Tibial artery (tissue), 4 donors: ENCODE data around the gene GPR143.

Source experiments
- DNase-seq, 2 donors: peaks; one replicate each; pipeline ENCODE4 v3.0.0-alpha.2; 2019
- H3K27ac ChIP-seq, 2 donors: fragments of 200-600 bp; sonication (generic) in 1 of 2; 1 replicate in 1 of 2; 2 replicates in 1 of 2; pipeline ENCODE4 v1.5.1; 2018 to 2019; ENCODE audit warnings: mild to moderate bottlenecking in 1 of 2
- H3K27me3 ChIP-seq, 2 donors: fragments of 200-600 bp; sonication (generic) in 1 of 2; one replicate each; pipeline versions ENCODE4 v1.5.1 to v1.6.0; 2016 to 2019
- H3K36me3 ChIP-seq, 3 donors: fragments of 200-600 bp; sonication (generic) in 2 of 3; one replicate each; pipeline ENCODE4 v1.5.1; 2016 to 2019; ENCODE audit warnings: mild to moderate bottlenecking in 2 of 3
- H3K4me1 ChIP-seq, 4 donors: fragments of 200-600 bp; sonication (generic) in 2 of 4; 1 replicate in 3 of 4; 2 replicates in 1 of 4; pipeline ENCODE4 v1.5.1; 2016 to 2019
- H3K4me3 ChIP-seq, 2 donors: fragments of 200-600 bp; sonication (generic) in 1 of 2; 1 replicate in 1 of 2; 2 replicates in 1 of 2; pipeline ENCODE4 v1.5.1; 2018 to 2019; ENCODE audit warnings: mild to moderate bottlenecking in 2 of 2
- H3K9me3 ChIP-seq, 3 donors: fragments of 200-600 bp; sonication (generic) in 1 of 3; one replicate each; pipeline ENCODE4 v1.5.1; 2016 to 2019
- CTCF ChIP-seq, 2 experiments: fragments of 200-600 bp in 1 of 2; fragments of 450-650 bp in 1 of 2; IDR thresholded peaks; one replicate each; pipeline ENCODE4 v1.5.1; 2017 to 2019; ENCODE audit warnings: antibody characterized with exemption in 2 of 2, mild to moderate bottlenecking in 1 of 2, moderate library complexity in 1 of 2
- intact Hi-C: fragments of 100-400 bp; cut with DNase I; formaldehyde crosslinking; loops from one replicate; pipeline ENCODE4 v1.15.0; 2023; ENCODE audit warnings: low total_unique reads

GPR143 gene

DNA sequence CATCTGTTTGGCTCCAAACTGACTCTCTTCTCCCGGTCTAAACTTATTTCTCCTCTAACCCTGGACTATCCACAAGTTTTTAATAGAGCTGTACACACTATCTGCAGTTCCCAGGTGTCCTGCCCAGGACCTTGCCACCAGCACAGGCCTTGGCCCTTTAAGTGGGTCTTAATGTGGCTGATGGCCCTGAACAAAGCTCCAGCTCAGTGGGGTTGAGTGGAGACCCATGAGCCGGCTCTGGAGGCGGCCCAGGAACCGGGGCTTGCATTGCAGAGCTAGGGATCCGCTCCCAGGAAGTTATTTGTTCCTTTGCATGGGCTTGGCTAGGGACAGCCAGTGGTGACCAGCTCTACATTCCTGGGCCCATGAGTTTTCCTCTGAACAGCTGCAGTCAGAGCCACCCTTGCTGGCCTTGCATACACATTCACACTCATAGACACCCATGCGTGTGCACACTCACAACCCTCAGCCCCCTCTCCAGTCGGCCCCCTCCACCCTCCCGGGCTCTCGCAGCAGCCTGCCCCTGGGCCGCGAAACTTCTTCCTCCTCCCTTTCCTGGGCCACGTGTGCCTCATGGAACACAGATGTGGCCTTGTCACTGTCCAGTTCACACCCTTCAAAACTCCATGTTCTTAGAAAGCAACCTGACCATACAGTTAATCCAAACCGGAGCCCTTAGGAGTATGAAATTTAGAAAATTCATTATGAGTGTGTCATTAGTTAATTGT lies 58.2 kb downstream of the GPR143 start:
- Histone ChIP-seq H3K9me3 (peaks cover 0 to 6% (median 0%) of the 10 kb centered on the region in 3 donors), H3K36me3 (peaks cover 30 to 43% (median 36%) of the 10 kb centered on the region in 3 donors), H3K4me3 (no peak overlapping the region), H3K4me1 (peaks cover 0 to 12% (median 0%) of the 10 kb centered on the region in 4 donors), H3K27me3 (no peaks in the 10 kb centered on the region), H3K27ac (no peak overlapping the region)
- no peak for DNase-seq
- TF ChIP-seq CTCF (IDR thresholded peaks at IDR 0.05), result no peak
- intact Hi-C loops, result loop anchor here (10.0 kb wide), 1 partner anchor 243 kb away; the partner anchor contains the start of gene TBL1X

GRCh38 chrX:9706421-9706820 lies 59.2 kb downstream of the GPR143 start:
- Histone ChIP-seq H3K36me3 (peaks cover 23 to 33% (median 32%) of the 10 kb centered on the region in 3 donors), H3K4me1 (peaks cover 0 to 12% (median 0%) of the 10 kb centered on the region in 4 donors), H3K4me3 (no peak overlapping the region), H3K9me3 (peaks cover 0 to 6% (median 0%) of the 10 kb centered on the region in 3 donors), H3K27me3 (no peaks in the 10 kb centered on the region), H3K27ac (no peak overlapping the region)
- intact Hi-C loops, result loop anchor here (10.0 kb wide), 1 partner anchor 242 kb away; the partner anchor contains the start of gene TBL1X
- DNase-seq, result no peak
- no peak for TF ChIP-seq CTCF (IDR thresholded peaks at IDR 0.05)

GRCh38 chrX:9704876-9705465 lies 60.7 kb downstream of the GPR143 start:
- H3K4me3 ChIP-seq, result no peak overlapping the region
- H3K36me3 ChIP-seq, result peaks cover 16 to 42% (median 24%) of the 10 kb centered on the region in 3 donors
- no peaks in the 10 kb centered on the region for H3K27me3 ChIP-seq
- peaks cover 0 to 6% (median 0%) of the 10 kb centered on the region in 3 donors for H3K9me3 ChIP-seq
- DNase-seq, result no peak
- intact Hi-C loops, result loop anchor here (10.0 kb wide), 1 partner anchor 240 kb away; the partner anchor contains the start of gene TBL1X
- H3K4me1 ChIP-seq, result peaks cover 0 to 12% (median 0%) of the 10 kb centered on the region in 4 donors
- no peak for TF ChIP-seq CTCF (IDR thresholded peaks at IDR 0.05)
- H3K27ac ChIP-seq, result no peak overlapping the region

DNA sequence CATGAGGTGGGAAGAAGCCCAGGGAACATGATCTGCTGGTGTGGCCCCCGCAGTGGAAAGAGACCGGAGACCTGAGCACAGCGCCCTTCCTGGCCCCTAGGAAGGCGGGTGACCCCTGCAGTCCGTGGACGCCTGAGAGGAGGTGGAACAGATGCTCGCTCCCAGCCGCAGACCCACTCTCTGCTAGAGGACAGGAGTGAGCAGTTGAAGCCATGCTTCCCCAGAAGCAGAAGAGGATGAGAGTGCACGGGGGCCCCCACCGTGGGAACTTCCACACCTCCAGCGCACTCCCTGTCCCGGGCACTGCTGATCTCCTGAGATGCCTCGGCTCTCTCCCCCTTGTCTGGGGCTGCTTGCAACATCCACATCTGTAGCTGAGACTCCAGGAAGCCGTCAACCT lies 62.2 kb downstream of the GPR143 start:
- no peak for DNase-seq
- no peak overlapping the region for H3K4me3 ChIP-seq
- peaks cover 0 to 6% (median 0%) of the 10 kb centered on the region in 3 donors for H3K9me3 ChIP-seq
- H3K4me1 ChIP-seq, result peaks cover 0 to 12% (median 0%) of the 10 kb centered on the region in 4 donors
- H3K36me3 ChIP-seq, result peaks cover 8 to 41% (median 21%) of the 10 kb centered on the region in 3 donors
- no peak overlapping the region for H3K27ac ChIP-seq
- H3K27me3 ChIP-seq, result no peaks in the 10 kb centered on the region
- intact Hi-C loops, result loop anchor here (10.0 kb wide), 1 partner anchor 239 kb away; the partner anchor contains the start of gene TBL1X
- no peak for TF ChIP-seq CTCF (IDR thresholded peaks at IDR 0.05)

DNA sequence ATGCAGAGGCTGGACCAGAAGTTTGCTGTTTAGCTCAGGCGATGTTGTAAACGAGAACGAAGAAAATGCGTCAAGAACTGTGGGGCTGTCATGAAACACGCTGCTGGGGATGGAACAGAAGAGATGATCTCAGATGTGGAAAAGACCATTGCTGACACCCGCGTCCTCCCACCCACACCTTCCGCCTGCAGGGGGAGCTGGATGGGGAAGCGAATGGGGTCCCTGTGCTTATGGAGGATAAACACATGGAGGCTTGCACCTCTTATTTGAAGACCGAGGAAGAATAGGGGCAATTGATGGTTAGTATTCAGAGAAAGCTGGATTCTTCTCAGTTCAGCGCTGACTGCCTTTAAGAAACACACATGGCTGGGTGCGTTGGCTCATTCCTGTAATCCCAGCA lies 63.9 kb downstream of the GPR143 start:
- Histone ChIP-seq H3K4me1 (peaks cover 0 to 3% (median 0%) of the 10 kb centered on the region in 4 donors), H3K27ac (no peak overlapping the region), H3K9me3 (peaks cover 0 to 6% (median 0%) of the 10 kb centered on the region in 3 donors), H3K27me3 (no peaks in the 10 kb centered on the region), H3K4me3 (no peak overlapping the region), H3K36me3 (peaks cover 8 to 46% (median 31%) of the 10 kb centered on the region in 3 donors)
- TF ChIP-seq CTCF (IDR thresholded peaks at IDR 0.05), result no peak
- no peak for DNase-seq
- intact Hi-C loops, result loop anchor here (10.0 kb wide), 1 partner anchor 237 kb away; the partner anchor contains the start of gene TBL1X
